Measurements from ENCODE around the gene ANXA6. TPM values are rescaled to one million over a fixed set of nuclear protein-coding genes. Genes with fewer than 3 reads are reported as not detected.

Gene ANXA6
- total RNA-seq, 2 donors from 2014 or later = 204 to 235 TPM

GRCh38 chr5:151097820-151098767, 59.5 kb downstream of the ANXA6 start:
- Histone ChIP-seq H3K27me3 (ENCODE audit: control insufficient read depth, insufficient read depth, low read length, poor library complexity, severe bottlenecking) (no peaks in the 10 kb centered on the region), H3K9me3 (ENCODE audit: control insufficient read depth, low read length) (no peaks in the 10 kb centered on the region), H3K4me1 (ENCODE audit: control insufficient read depth, insufficient read depth, low read length) (peaks cover 8% of the 10 kb centered on the region), H3K36me3 (ENCODE audit: control insufficient read depth, insufficient read depth, low read length) (peaks cover 41% of the 10 kb centered on the region), H3K4me3 (ENCODE audit: low read length) (no peak overlapping the region), H3K27ac (ENCODE audit: low read depth, low read length) (no peak overlapping the region), H3K9ac (ENCODE audit: extremely low read depth, low read length, poor library complexity, severe bottlenecking) (no peak overlapping the region)
- peaks cover 28% of the 10 kb centered on the region for H3K36me3 Mint-ChIP-seq (ENCODE audit: low read depth)
- 91 to 97% methylated on average over 7 to 16 of the region's 16 CpGs for WGBS, 2 experiments (ENCODE audit: insufficient coverage in 1 of 2, insufficient read length in 1 of 2)
- no peak overlapping the region for H3K27ac Mint-ChIP-seq
- no peak for DNase-seq
- no peaks in the 10 kb centered on the region for H3K27me3 Mint-ChIP-seq (ENCODE audit: insufficient read depth)
- TF ChIP-seq, protein P1, sequence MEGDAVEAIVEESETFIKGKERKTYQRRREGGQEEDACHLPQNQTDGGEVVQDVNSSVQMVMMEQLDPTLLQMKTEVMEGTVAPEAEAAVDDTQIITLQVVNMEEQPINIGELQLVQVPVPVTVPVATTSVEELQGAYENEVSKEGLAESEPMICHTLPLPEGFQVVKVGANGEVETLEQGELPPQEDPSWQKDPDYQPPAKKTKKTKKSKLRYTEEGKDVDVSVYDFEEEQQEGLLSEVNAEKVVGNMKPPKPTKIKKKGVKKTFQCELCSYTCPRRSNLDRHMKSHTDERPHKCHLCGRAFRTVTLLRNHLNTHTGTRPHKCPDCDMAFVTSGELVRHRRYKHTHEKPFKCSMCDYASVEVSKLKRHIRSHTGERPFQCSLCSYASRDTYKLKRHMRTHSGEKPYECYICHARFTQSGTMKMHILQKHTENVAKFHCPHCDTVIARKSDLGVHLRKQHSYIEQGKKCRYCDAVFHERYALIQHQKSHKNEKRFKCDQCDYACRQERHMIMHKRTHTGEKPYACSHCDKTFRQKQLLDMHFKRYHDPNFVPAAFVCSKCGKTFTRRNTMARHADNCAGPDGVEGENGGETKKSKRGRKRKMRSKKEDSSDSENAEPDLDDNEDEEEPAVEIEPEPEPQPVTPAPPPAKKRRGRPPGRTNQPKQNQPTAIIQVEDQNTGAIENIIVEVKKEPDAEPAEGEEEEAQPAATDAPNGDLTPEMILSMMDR (conservative IDR thresholded peaks at IDR 0.05) = no peak
- peaks cover 31% of the 10 kb centered on the region for H3K4me1 Mint-ChIP-seq
- no peaks in the 10 kb centered on the region for H3K9me3 Mint-ChIP-seq
- no peak overlapping the region for H3K4me3 Mint-ChIP-seq

DNA sequence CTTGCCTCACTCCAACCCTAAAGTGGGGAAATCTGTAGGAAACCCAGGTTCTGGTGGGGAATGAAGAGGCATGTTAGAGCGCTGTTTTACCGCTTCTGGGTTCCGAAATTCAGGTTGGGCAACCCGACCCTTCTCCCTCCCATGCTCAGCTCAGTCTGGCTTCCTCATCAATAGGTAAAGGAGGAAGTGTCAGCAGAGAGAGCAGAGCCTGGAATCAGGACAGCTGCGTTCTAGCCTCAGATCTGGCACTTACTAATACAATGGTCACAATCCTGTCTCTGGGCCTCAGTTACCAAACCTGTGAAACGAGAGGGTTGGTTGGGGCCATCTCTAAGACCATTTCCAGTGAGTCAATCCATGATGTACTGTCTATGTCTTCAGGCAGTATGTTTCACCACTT, 60.5 kb downstream of the ANXA6 start:
- Mint-ChIP-seq H3K27ac (no peak overlapping the region), H3K36me3 (ENCODE audit: low read depth) (peaks cover 21% of the 10 kb centered on the region), H3K27me3 (ENCODE audit: insufficient read depth) (no peaks in the 10 kb centered on the region), H3K4me1 (peaks cover 31% of the 10 kb centered on the region), H3K9me3 (no peaks in the 10 kb centered on the region), H3K4me3 (no peak overlapping the region)
- no peak overlapping the region for H3K27ac ChIP-seq (ENCODE audit: low read depth, low read length)
- H3K36me3 ChIP-seq (ENCODE audit: control insufficient read depth, insufficient read depth, low read length) = peaks cover 31% of the 10 kb centered on the region
- TF ChIP-seq, protein P1 (conservative IDR thresholded peaks at IDR 0.05) = no peak
- no peak overlapping the region for H3K9ac ChIP-seq (ENCODE audit: extremely low read depth, low read length, poor library complexity, severe bottlenecking)
- H3K4me1 ChIP-seq (ENCODE audit: control insufficient read depth, insufficient read depth, low read length) = peaks cover 8% of the 10 kb centered on the region
- no peaks in the 10 kb centered on the region for H3K27me3 ChIP-seq (ENCODE audit: control insufficient read depth, insufficient read depth, low read length, poor library complexity, severe bottlenecking)
- 82 to 94% methylated on average over 2 to 6 of the region's 6 CpGs for WGBS, 2 experiments (ENCODE audit: insufficient coverage in 1 of 2, insufficient read length in 1 of 2)
- DNase-seq = no peak
- H3K4me3 ChIP-seq (ENCODE audit: low read length) = no peak overlapping the region
- no peaks in the 10 kb centered on the region for H3K9me3 ChIP-seq (ENCODE audit: control insufficient read depth, low read length)

DNA sequence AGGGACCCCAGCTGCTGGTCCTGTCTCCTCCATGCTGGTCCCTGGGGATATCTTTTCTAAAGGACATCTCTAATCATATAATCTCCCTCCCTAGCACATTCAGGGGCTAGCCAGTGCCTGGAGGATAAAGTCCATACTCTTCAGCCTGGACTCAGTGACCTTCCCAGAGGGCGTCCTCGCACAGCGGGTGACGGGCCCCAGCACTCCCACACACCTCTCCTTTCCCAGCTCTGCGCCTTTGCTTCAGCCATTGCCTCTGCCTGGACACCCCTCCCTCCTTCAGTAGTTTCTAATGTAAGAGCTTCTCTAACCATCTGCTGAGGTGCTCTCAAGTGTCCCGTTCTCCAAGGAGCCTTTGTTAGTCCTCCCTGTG, 61.6 kb downstream of the ANXA6 start:
- H3K27ac ChIP-seq (ENCODE audit: low read depth, low read length) = no peak overlapping the region
- Mint-ChIP-seq H3K4me3 (no peak overlapping the region), H3K4me1 (peaks cover 23% of the 10 kb centered on the region), H3K27ac (no peak overlapping the region), H3K9me3 (no peaks in the 10 kb centered on the region), H3K36me3 (ENCODE audit: low read depth) (peaks cover 12% of the 10 kb centered on the region), H3K27me3 (ENCODE audit: insufficient read depth) (no peaks in the 10 kb centered on the region)
- peaks cover 5% of the 10 kb centered on the region for H3K4me1 ChIP-seq (ENCODE audit: control insufficient read depth, insufficient read depth, low read length)
- peaks cover 21% of the 10 kb centered on the region for H3K36me3 ChIP-seq (ENCODE audit: control insufficient read depth, insufficient read depth, low read length)
- no peak for DNase-seq
- WGBS, 2 experiments (ENCODE audit: insufficient coverage in 1 of 2, insufficient read length in 1 of 2) = 91 to 92% methylated on average over 1 to 6 of the region's 6 CpGs
- no peaks in the 10 kb centered on the region for H3K27me3 ChIP-seq (ENCODE audit: control insufficient read depth, insufficient read depth, low read length, poor library complexity, severe bottlenecking)
- H3K9ac ChIP-seq (ENCODE audit: extremely low read depth, low read length, poor library complexity, severe bottlenecking) = no peak overlapping the region
- TF ChIP-seq, protein P1 (conservative IDR thresholded peaks at IDR 0.05) = no peak
- no peak overlapping the region for H3K4me3 ChIP-seq (ENCODE audit: low read length)
- no peaks in the 10 kb centered on the region for H3K9me3 ChIP-seq (ENCODE audit: control insufficient read depth, low read length)

All from endodermal cell (in vitro differentiated cells).